NT2/D1 (cell line): Measurements from ENCODE around the gene FYTTD1.

Experiments used
- YY1 ChIP-seq: IDR thresholded peaks from 2 replicates; pipeline ENCODE4 v1.6.1; 2011; ENCODE audit not compliant: insufficient read length, insufficient read depth
- ZNF274 ChIP-seq: IDR thresholded peaks from 2 replicates; pipeline ENCODE4 v1.6.1; 2011; ENCODE audit warnings: mild to moderate bottlenecking, low read depth, low read length

GRCh38 chr3:197795200-197795599, 45.5 kb downstream of the FYTTD1 start:
- no peak for TF ChIP-seq YY1
- TF ChIP-seq ZNF274: no peak
